Brain microvascular endothelial cell (primary cell): ENCODE measurements around the gene NME2.

Experiments used
- DNase-seq: peaks from one replicate; pipeline ENCODE4 v3.0.0-alpha.2; 2020
- H3K27ac ChIP-seq: fragments of 250-450 bp; sonication (Bioruptor Pico); 2 replicates; pipeline ENCODE4 v1.5.1; 2020; ENCODE audit warnings: mild to moderate bottlenecking, moderate library complexity
- H3K27me3 ChIP-seq: fragments of 250-450 bp; sonication (Bioruptor Pico); replicated peaks from 2 replicates; pipeline ENCODE4 v1.5.1; 2020; ENCODE audit warnings: mild to moderate bottlenecking
- H3K36me3 ChIP-seq: fragments of 250-450 bp; sonication (Bioruptor Pico); replicated peaks from 2 replicates; pipeline ENCODE4 v1.5.1; 2020; ENCODE audit warnings: mild to moderate bottlenecking
- H3K4me3 ChIP-seq: 2 replicates; pipeline ENCODE4 v1.5.1; 2011; ENCODE audit warnings: low read depth, mild to moderate bottlenecking, control low read depth, low read length, moderate library complexity
- CTCF ChIP-seq: IDR thresholded peaks from 2 replicates; pipeline ENCODE4 v1.5.1; 2011; ENCODE audit warnings: low read depth, mild to moderate bottlenecking, moderate library complexity, low read length, control low read depth, inconsistent platforms; ENCODE audit errors: missing control alignments
- in situ Hi-C: cut with HindIII; loops from 2 replicates; pipeline ENCODE4 v1.10.0; 2017; ENCODE audit warnings: low sequenced_read_pairs, low pct_ligation_motif_present

The NME2 gene

DNA sequence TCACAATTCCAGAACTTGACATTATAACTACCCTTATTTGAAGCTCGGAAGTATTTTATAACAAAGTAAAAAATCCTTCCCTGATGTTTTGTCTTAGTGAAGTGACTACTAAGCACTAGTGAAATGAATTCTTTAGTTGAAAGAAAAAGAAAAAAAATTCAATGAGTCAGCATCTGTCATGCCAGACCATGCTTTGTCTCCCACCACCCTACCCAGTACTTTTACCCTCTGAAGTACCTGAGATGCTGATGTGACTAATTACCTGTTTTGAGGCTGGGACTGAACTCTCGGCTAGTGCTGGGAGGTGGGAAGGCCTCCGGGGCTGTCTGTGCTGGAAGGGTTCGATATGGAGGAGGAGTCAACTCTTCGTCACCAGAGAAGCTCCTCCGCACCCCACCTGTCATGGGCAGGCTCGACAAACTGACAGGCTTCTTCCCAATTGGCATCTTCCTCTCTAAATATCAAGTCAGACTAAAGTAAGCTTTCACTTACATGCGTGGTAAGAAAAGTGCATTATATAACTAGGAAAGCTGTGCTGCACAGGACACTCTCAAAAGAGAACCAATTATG is 19.6 kb downstream of the NME2 start:
- no peak for TF ChIP-seq CTCF
- no peaks in the 10 kb centered on the region for H3K27me3 ChIP-seq
- no peak overlapping the region for H3K27ac ChIP-seq
- no peak overlapping the region for H3K4me3 ChIP-seq
- H3K36me3 ChIP-seq: peaks cover 14% of the 10 kb centered on the region
- no peak for DNase-seq
- in situ Hi-C loops: no loop called here

DNA sequence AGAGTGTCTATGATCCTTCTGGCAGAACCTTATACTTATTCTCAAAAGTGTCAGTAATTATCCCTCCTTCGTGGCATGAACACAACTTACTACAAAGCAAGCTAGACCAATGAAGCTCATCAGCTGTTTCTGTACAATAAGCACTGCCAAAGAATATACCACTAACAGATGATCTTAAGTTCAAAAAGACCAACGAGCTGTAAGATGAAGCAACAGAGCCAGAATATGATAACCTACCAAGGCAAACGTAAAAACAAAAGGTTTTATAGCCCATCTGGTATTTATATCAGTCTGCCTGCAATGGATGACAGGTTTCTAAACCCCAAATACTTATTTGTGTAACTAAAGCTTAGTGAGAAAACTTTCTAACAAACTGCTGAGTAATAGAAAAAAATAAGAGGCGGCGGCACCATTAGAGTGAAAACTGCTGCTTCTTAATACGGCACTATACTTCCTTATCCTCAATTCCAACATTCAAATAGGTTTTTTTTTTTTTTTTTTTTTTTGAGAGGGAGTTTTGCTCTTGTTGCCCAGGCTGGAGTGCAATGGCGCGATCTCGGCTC is 22.1 kb downstream of the NME2 start:
- no peak overlapping the region for H3K27ac ChIP-seq
- DNase-seq: no peak
- no peak for TF ChIP-seq CTCF
- H3K4me3 ChIP-seq: no peak overlapping the region
- in situ Hi-C loops: no loop called here
- peaks cover 28% of the 10 kb centered on the region for H3K36me3 ChIP-seq
- no peaks in the 10 kb centered on the region for H3K27me3 ChIP-seq

DNA sequence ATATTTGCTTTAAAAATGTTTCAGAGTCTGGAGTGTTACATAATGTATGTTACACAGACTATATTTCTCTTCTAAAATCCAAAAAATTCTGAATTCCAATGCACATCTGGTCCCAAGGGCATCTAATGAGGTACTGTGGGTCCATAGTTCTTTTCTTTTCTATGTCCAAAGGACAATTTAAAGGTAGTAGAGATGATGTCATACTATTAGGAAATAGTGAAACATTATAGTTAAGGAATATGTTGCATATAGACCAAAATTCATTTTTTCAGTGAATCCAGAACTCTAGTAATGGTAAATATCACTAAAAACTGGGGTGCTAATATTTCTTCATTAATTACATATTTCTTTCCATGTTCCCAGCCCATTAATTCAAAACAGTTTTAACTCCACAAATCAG is 23.0 kb downstream of the NME2 start:
- Histone ChIP-seq H3K36me3 (peaks cover 28% of the 10 kb centered on the region), H3K27ac (no peak overlapping the region), H3K27me3 (no peaks in the 10 kb centered on the region), H3K4me3 (no peak overlapping the region)
- in situ Hi-C loops: no loop called here
- no peak for DNase-seq
- no peak for TF ChIP-seq CTCF

DNA sequence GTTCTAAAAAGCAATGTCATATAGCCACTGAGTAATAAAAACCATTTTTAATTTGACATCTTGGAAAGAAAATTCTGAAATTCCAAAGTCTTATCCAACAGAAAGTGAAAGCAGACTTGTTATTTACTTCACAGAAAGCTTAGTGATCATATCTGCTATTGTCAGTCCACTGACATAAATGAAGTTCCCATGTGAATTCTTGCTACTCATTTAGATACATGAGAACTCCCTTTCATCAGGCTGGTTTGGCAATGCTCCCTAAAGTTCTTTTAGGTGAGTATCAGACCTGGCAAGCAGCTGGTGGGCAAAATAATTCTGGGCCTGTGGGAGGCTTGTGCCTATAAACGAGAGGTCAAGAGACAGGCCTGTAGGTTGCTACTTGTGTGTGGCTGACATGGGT is 23.4 kb downstream of the NME2 start:
- no peak for DNase-seq
- in situ Hi-C loops: no loop called here
- Histone ChIP-seq H3K36me3 (peaks cover 28% of the 10 kb centered on the region), H3K27ac (no peak overlapping the region), H3K27me3 (no peaks in the 10 kb centered on the region), H3K4me3 (no peak overlapping the region)
- TF ChIP-seq CTCF: no peak

DNA sequence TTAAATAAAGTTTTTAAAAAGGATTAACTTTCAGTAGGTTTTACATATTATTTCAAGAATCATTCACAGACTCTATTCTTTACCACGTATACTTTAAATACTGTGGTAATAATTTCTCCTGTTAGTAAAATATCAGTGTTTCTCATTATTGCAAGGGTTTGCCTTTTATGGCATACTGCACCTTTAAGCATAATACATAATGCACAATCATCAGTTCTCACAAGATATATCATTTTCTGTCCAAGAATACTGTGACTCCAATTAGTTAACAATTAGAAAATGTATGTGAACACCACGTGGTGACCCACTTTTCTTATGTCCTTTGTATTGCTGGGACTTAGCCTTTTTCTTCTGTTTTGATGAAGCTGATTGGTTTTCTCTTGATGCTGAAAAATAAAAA is 25.7 kb downstream of the NME2 start:
- no peak overlapping the region for H3K27ac ChIP-seq
- H3K4me3 ChIP-seq: no peak overlapping the region
- peaks cover 24% of the 10 kb centered on the region for H3K36me3 ChIP-seq
- in situ Hi-C loops: no loop called here
- DNase-seq: no peak
- no peak for TF ChIP-seq CTCF
- no peaks in the 10 kb centered on the region for H3K27me3 ChIP-seq

- H3K27ac ChIP-seq: no peak overlapping the region
- DNase-seq: no peak
- no peak for TF ChIP-seq CTCF
- in situ Hi-C loops: no loop called here
- H3K27me3 ChIP-seq: no peaks in the 10 kb centered on the region
- peaks cover 11% of the 10 kb centered on the region for H3K36me3 ChIP-seq
- no peak overlapping the region for H3K4me3 ChIP-seq
Measured at GRCh38 chr17:51197754-51198153, 31.5 kb downstream of the NME2 start.
